Chondrocyte (in vitro differentiated cells): Measurements from ENCODE around the gene SAMD1. TPM values are rescaled to one million over a fixed set of nuclear protein-coding genes. Genes with fewer than 3 reads are reported as not detected.

ENCODE experiments used
- DNase-seq: peaks from one replicate; pipeline ENCODE4 v3.0.0; 2021; ENCODE audit warnings: mixed read lengths, low spot score
- H3K27ac Mint-ChIP-seq: one replicate; pipeline ENCODE4 v1.8.0; 2021; ENCODE audit warnings: mild to moderate bottlenecking, moderate library complexity, mixed read lengths; ENCODE audit not compliant: unreplicated experiment
- H3K27me3 Mint-ChIP-seq: 2 replicates; pipeline ENCODE4 v1.8.0; 2021; ENCODE audit warnings: low read depth, mixed read lengths
- H3K36me3 Mint-ChIP-seq: 2 replicates; pipeline ENCODE4 v1.8.0; 2021; ENCODE audit warnings: low read depth, mixed read lengths
- H3K4me1 Mint-ChIP-seq: 2 replicates; pipeline ENCODE4 v1.8.0; 2021; ENCODE audit warnings: low read depth, mild to moderate bottlenecking, mixed read lengths
- H3K4me3 Mint-ChIP-seq: one replicate; pipeline ENCODE4 v1.8.0; 2021; ENCODE audit warnings: mild to moderate bottlenecking, moderate library complexity, mixed read lengths; ENCODE audit not compliant: unreplicated experiment
- H3K9me3 Mint-ChIP-seq: 2 replicates; pipeline ENCODE4 v1.8.0; 2021; ENCODE audit warnings: low read depth, mixed read lengths
- CTCF ChIP-seq: fragments of 200-600 bp; sonication (generic); IDR thresholded peaks from 2 replicates; pipeline ENCODE4 v1.5.0; 2021; ENCODE audit warnings: antibody characterized with exemption, mild to moderate bottlenecking, moderate library complexity
- total RNA-seq: library from RNA; stranded (reverse); gene quantifications from 3 replicates; pipeline ENCODE4 v1.2.1, GENCODE V29; 2021

Gene SAMD1
- total RNA-seq, 1 donor from 2014 or later: 41.8 TPM

GRCh38 chr19:14061751-14062557 lies 28.6 kb downstream of the SAMD1 start, which contains the start of gene PALM3:
Gene PALM3, minus strand, starts transcription at chr19:14062076. Its CDS starts 96 bp downstream, at chr19:14061980.
- no peak within 1 kb of the TSS for H3K27ac Mint-ChIP-seq

DNA sequence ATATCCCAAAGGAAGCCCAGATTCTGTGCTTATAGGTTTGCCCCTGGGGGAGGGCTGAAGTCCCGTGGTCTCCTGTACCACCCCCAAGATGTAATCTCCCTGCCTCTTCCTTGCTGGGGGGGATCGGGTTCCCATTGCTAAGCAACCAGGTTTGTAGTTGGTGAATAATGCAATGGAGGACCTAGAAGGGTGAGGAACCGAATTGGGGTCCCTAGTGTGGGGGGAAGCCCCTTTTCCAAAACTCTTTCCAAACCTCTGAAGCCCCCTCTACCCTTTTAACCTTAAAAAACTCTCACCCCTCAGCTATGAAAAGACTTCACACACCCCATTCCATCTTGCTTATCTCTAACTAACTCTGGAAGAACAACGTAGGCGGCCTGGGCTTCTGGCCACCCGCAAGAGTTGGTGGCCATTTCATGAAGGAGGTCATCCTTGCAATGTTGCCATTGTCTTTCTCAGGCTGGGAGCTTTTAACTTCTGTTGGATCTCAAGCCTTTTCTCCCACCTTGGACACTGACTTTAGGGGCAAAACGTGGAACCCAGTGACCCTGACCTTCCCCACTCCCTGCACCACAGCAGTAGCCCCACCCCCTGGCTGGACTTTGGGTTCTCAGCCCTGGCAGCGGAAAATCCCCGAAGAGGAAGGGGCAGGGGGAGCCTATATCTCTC lies 29.3 kb downstream of the SAMD1 start:
- Mint-ChIP-seq H3K4me3 (no peak overlapping the region), H3K27ac (no peak overlapping the region), H3K27me3 (peaks cover 3% of the 10 kb centered on the region), H3K36me3 (no peaks in the 10 kb centered on the region), H3K9me3 (no peaks in the 10 kb centered on the region), H3K4me1 (peaks cover 11% of the 10 kb centered on the region)
- TF ChIP-seq CTCF: no peak
- DNase-seq: no peak

More at GRCh38 chr19:14061751-14062557, 28.6 kb downstream of the SAMD1 start, which contains the start of gene PALM3:
- peaks cover 11% of the 10 kb centered on the region for H3K4me1 Mint-ChIP-seq
- peaks cover 3% of the 10 kb centered on the region for H3K27me3 Mint-ChIP-seq
- no peak within 1 kb of the TSS for H3K4me3 Mint-ChIP-seq
- H3K9me3 Mint-ChIP-seq: no peaks in the 10 kb centered on the region
- no peaks in the 10 kb centered on the region for H3K36me3 Mint-ChIP-seq
- no peak for TF ChIP-seq CTCF
- no peak for DNase-seq

DNA sequence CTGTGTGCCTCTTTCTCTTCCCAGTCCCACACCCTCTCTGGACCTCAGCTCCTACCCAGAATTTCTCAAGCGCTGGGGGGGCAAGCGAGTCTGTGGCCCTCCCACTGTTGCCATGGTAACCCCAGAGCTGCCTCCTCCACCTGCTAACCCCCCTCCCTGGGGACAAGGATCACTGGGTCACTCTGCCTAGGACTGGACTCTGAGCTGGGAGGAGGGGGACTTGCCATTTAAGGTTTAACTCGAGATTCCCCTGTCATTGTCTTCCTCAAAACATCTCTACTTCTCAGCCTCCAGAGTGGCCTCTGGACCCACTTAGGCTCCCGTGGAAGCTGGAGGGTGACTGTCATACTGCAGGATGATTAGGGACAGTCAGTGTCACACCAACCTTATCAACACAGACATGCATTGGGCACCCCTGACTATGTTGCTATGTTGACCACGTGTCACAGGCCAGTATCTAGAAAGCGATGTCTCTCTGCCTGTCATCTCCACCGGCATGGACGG lies 30.8 kb downstream of the SAMD1 start:
- peaks cover 3% of the 10 kb centered on the region for H3K27me3 Mint-ChIP-seq
- H3K9me3 Mint-ChIP-seq: no peaks in the 10 kb centered on the region
- H3K27ac Mint-ChIP-seq: no peak overlapping the region
- H3K36me3 Mint-ChIP-seq: no peaks in the 10 kb centered on the region
- peaks cover 11% of the 10 kb centered on the region for H3K4me1 Mint-ChIP-seq
- no peak for TF ChIP-seq CTCF
- DNase-seq: no peak
- no peak overlapping the region for H3K4me3 Mint-ChIP-seq

DNA sequence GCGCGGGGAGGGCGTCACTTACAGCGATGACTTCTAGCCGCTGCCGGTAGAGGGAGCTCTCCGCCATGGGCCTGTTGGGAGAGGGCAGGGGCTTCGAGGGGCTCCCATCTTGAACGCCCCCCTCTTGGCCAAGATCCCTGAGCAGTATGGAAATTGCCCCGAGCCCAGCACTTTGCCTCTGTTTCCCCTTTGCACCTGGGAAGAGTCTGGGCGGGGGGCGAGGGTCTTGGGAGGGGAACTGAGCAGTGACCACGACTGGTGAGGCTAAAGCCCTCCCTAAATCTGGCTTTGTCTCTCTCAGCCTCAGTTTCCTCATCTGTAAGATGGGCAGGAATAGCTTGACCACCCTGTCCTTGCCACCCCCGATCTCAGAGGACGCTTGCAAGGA lies 31.5 kb downstream of the SAMD1 start:
- no peak for DNase-seq
- H3K36me3 Mint-ChIP-seq: no peaks in the 10 kb centered on the region
- H3K27ac Mint-ChIP-seq: no peak overlapping the region
- TF ChIP-seq CTCF: peak; percentile 80
- H3K4me3 Mint-ChIP-seq: no peak overlapping the region
- H3K27me3 Mint-ChIP-seq: peaks cover 3% of the 10 kb centered on the region
- peaks cover 11% of the 10 kb centered on the region for H3K4me1 Mint-ChIP-seq
- no peaks in the 10 kb centered on the region for H3K9me3 Mint-ChIP-seq
